Measurements from ENCODE around the gene TRNP1. TPM values are rescaled to one million over a fixed set of nuclear protein-coding genes. Genes with fewer than 3 reads are reported as not detected.

TRNP1 gene
- total RNA-seq, 1 experiment from 2014 or later, result 8.8 TPM

GRCh38 chr1:27009601-27010197 lies 16.2 kb downstream of the TRNP1 start:
- Histone ChIP-seq H3K27me3 (no peaks in the 10 kb centered on the region), H3K4me3 (no peak overlapping the region), H3K9me3 (no peaks in the 10 kb centered on the region), H3K36me3 (no peaks in the 10 kb centered on the region)
- DNase-seq, result peak; percentile 53

DNA sequence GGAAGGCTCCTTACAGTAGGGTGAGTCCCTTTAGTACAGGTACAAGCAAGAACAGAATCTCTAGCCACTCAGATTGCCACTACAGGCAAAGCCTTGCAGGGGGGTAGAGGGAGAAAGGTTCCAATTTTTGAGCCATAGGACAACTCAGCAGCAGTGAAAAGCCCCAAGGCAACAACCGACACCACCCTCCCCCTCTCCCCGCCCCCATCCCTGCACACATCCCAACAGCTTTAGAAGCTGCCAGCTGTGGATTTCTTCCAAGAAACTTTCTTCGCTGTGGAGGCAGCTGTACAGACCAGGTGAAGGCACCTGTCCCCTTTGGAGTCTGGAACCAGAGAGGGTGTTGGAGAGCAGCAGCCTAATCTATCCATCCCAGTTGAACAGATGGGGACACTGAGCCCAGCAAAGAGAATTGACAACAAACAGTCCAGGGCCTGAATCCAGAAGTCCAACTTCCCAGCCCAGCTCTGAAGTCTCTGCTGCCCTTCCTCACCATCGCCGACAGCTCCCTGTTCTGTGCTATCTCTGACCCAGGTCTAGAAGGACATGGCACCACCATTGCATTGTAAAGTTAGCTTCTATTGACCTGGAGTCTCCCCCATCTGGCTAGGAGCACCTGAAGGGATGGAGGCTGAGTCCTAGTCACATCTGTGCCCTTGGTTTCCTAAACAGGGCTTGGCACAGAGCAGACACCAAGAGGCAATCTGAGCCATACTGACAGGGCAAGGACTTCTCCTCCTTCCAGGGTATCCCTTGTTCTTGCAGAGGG lies 16.9 kb downstream of the TRNP1 start:
- H3K27me3 ChIP-seq, result no peaks in the 10 kb centered on the region
- no peaks in the 10 kb centered on the region for H3K36me3 ChIP-seq
- H3K4me3 ChIP-seq, result no peak overlapping the region
- H3K9me3 ChIP-seq, result no peaks in the 10 kb centered on the region
- no peak for DNase-seq

DNA sequence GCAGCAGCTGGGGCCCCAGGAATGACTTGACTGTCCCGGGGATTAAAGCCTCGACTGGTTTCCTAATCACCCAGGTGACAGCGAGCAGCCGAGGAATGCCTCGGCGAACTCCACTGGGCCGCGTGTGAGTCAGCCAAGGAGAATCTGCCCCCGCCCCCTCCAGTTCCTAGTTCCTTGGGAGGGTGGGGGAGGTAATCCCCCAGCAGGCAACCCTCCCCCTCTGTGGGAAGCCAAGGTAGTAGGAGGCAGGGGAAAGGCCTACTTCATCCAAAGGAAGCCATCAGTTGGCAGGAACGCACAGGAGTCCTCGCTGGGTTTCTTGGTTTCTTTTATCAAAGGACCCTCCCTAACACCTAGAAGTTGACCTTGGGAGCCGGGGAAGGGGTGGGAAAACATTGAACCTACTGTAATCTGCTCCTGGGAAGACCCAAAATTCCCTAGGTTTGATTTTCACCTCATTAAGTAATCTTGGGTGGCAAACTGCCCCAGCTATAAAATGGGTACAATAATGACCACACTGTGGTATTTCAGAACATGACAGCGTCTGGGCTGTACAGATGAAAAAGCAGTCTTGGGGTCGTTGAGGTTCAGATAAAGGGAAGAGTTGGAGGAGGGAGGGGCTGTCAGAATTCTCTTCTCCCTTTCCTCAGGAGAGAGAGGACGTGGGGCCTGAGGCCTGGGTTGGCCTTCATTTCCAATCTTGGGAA lies 17.7 kb downstream of the TRNP1 start:
- Histone ChIP-seq H3K4me3 (no peak overlapping the region), H3K9me3 (no peaks in the 10 kb centered on the region), H3K27me3 (no peaks in the 10 kb centered on the region), H3K36me3 (no peaks in the 10 kb centered on the region)
- DNase-seq, result peak; percentile 69

DNA sequence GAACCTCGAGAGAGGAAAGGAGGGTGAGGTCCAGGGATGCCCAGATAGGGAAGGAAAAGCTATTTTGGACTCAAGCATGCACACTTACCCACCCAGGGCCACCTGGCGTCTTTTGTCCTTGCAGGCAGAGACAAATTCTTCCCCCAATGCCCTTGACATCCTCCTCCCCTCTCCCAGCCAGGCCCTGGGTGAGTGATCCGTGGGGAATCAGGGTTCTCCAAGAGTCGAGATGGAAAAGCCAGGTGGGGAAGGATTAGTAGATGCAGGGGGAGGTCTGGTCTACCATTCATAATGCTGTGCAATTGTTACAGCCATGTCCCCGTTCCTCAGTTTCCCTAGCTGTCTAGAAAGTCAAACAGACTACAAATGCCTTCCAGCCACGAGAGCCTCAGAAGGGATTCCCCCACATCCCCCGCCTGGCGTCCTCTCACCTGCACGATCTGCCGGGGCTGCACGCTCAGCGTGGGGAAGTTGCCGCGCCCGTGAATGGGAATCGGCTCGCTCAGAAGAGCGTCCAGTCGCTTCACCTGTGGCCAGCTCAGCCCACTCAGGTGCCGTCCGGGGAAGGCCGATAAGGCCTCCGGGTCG lies 18.6 kb downstream of the TRNP1 start:
- Histone ChIP-seq H3K27me3 (no peaks in the 10 kb centered on the region), H3K9me3 (no peaks in the 10 kb centered on the region), H3K4me3 (peak overlapping the region; percentile 27; the same call in 1 of the 2 replicates), H3K36me3 (no peaks in the 10 kb centered on the region)
- no peak for DNase-seq

DNA sequence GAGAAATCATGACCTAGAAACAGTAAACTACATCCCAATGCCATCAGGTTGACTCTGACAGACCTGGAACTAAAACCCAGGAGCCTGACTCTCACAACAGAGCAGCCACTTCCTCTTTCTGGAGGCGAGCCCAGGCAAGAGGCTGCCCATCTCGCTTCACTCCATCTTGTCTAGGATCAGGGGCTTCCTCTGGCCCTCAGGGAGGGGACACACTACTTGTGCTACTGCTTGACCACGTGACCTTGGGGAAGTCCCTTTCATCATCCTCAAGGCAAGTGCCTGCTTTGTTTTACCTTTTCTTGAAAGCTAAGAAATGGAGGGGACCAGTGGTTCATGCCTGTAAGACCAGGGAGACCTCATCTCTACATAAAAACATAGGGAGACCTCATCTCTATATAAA lies 21.8 kb downstream of the TRNP1 start:
- Histone ChIP-seq H3K9me3 (no peaks in the 10 kb centered on the region), H3K4me3 (no peak overlapping the region), H3K36me3 (no peaks in the 10 kb centered on the region), H3K27me3 (no peaks in the 10 kb centered on the region)
- no peak for DNase-seq

DNA sequence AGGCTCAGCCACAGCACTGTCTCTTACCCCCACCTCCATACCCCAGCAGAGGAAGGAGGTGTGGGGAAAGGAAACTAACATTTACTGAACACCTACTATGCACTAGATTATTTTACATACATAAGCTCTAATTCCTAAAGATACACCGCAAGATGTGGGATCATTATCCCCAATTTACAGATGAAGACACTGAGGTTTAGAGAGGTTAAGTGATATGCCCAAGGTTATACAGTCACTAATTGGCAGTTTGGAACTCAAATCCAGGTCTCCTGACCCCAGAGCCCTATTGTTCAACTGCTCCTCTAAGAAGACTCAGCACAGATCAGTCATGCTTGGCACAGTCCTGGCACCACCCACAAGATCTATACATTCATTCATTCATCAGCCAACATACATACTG lies 22.9 kb downstream of the TRNP1 start:
- no peaks in the 10 kb centered on the region for H3K27me3 ChIP-seq
- H3K9me3 ChIP-seq, result no peaks in the 10 kb centered on the region
- no peak for DNase-seq
- H3K36me3 ChIP-seq, result no peaks in the 10 kb centered on the region
- H3K4me3 ChIP-seq, result no peak overlapping the region

- no peak overlapping the region for H3K4me3 ChIP-seq
- H3K9me3 ChIP-seq, result no peaks in the 10 kb centered on the region
- no peaks in the 10 kb centered on the region for H3K36me3 ChIP-seq
- H3K27me3 ChIP-seq, result no peaks in the 10 kb centered on the region
- DNase-seq, result no peak
Observed at GRCh38 chr1:27017207-27017606, 23.7 kb downstream of the TRNP1 start.

- Histone ChIP-seq H3K36me3 (no peaks in the 10 kb centered on the region), H3K27me3 (no peaks in the 10 kb centered on the region), H3K4me3 (no peak overlapping the region), H3K9me3 (no peaks in the 10 kb centered on the region)
- no peak for DNase-seq
Observed at GRCh38 chr1:27018316-27018715, 24.8 kb downstream of the TRNP1 start.

DNA sequence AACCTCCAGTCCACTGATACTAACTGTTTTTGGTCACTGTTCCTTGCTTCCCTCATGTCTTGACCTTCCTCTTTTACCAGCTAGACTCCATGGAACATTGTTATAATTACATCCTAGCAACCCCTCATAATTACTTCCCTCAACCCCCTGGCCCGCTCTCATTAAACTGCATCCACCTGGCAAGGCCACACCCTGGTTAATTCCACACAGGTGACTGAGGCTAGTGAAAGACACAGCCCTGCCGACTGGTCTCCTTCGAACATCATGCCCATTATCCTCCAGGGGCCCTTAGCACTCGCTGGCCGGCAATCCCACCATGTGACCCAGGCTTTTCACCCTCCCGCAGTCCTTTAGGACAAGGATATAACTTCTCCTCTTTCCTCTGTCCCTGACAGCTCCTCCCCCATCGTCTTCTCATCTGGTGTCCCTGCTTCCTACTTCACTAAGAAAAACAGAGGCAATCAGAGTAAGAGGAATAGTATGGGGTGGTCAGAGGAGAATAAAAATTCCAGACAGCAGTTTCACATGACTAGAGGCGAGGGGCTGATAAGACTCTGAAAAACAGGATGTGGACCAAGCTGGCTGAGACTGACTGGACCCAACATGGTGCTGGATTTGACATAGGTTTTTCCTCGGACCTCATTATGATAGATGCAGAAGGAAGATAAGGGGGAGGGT lies 28.0 kb downstream of the TRNP1 start:
- Histone ChIP-seq H3K4me3 (no peak overlapping the region), H3K36me3 (no peaks in the 10 kb centered on the region), H3K9me3 (no peaks in the 10 kb centered on the region), H3K27me3 (no peaks in the 10 kb centered on the region)
- DNase-seq, result no peak

DNA sequence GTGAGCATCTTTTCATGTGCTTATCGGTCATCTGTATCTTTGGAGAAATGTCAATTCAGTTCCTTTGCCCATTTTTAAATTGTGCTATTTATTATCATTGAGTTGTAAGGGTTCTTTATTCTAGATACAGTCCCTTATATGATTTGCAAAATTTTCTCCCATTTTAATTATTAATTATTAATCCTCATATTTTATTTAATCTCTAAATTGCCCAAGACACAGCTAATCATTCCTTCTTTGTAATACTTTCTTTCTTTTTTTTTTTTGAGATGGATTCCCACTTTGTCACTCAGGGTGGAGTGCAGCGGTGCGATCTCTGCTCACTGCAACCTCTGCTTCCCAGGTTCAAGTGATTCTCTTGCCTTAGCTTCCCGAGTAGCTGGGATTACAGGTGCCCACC lies 32.2 kb downstream of the TRNP1 start:
- Histone ChIP-seq H3K27me3 (no peaks in the 10 kb centered on the region), H3K36me3 (no peaks in the 10 kb centered on the region), H3K4me3 (no peak overlapping the region), H3K9me3 (no peaks in the 10 kb centered on the region)
- no peak for DNase-seq

DNA sequence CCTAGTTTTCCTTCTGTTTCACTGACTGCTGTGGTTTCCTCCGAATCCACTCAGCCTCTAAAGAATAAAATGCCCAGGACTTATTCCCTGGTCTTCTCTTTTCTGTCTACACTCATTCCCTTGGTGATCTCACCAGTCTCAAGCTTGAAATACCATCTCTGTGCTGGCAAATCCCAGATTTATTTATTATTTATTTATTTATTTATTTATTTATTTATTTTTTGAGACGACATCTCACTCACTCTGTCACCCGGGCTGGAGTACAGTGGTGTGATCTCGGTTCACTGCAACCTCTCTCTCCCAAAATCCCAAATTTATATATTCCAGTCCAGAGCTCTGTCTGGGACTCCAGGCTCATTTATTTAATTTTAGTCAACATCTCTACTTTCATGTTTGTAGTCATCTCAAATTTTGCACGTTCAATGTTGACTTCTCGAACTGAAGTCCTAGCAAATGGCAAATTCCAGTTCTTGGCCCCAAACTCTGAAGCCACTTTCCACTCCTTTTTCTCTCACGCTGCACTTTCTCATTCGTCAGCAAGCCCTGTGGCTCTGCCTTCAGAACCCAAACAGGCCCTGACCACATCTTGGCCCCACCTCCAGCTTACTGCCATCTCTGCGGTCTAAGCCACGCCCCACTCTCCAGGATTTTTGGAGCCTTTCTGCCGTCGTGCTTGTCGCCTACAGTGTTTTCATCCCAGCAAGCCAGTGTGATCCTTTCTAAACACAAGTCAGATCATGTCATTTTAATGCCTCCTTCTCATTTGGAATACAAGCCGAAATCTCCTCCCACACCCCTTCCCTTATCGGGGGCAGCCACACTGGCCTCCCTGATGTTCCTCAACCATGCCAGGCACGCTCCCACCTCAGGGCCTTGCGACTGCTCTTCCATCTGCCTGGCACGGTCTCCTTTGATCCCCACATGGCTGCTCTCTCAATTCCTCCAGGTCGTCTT lies 33.4 kb downstream of the TRNP1 start:
- no peaks in the 10 kb centered on the region for H3K9me3 ChIP-seq
- no peak overlapping the region for H3K4me3 ChIP-seq
- H3K36me3 ChIP-seq, result no peaks in the 10 kb centered on the region
- H3K27me3 ChIP-seq, result no peaks in the 10 kb centered on the region
- DNase-seq, result peak; percentile 69

DNA sequence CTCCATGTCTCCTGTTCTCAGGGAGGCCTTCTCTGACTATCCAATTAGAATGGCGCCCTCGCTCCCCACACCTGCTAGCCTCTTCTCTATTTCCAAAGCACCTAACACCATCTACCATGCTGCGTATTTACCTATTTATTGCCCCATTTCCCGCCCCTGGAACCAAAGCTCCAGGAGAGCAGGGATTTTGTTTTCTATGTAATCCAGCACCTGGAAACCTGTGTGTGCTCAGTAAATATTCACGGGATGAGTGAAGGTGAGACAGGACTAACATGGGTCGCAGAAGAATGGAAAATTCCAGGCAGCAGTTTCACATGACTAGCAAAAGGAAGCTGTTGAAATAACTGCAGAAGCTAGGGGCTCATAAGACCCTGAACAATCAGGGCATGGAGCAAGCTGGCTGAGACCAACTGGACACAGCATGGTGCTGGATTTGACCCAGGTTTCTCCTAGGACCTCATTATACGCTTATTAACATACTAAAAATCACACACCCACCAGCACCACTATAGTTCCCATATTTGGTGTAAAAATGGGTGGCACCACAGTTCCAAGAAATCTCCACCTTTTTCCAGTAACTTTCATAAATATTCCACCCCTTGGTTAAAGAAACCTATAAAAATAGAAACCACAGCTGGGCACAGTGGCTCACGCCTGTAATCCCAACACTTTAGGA lies 34.2 kb downstream of the TRNP1 start:
- Histone ChIP-seq H3K27me3 (no peaks in the 10 kb centered on the region), H3K36me3 (no peaks in the 10 kb centered on the region), H3K4me3 (no peak overlapping the region), H3K9me3 (no peaks in the 10 kb centered on the region)
- DNase-seq, result no peak

DNA sequence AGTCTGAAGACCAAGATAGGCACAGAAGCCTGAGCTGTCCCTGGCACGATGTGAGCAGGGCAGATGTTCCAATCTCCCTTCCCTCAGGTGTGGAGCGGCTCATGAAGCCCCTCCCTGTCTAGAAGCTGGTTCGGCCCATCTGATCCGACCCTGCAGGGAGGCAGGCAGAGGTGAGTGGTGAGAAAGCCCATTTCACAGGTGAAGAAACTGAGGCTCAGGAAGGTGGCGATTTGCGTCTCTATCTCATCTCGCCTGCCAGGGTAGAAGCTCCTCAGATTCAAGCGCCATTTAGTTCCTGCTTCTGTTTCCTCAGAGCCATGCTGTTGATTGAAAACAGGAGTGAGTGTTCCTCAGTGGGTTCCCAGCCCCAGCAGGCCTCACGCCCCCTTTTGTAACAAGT lies 36.0 kb downstream of the TRNP1 start:
- Histone ChIP-seq H3K4me3 (no peak overlapping the region), H3K27me3 (no peaks in the 10 kb centered on the region), H3K36me3 (no peaks in the 10 kb centered on the region), H3K9me3 (no peaks in the 10 kb centered on the region)
- no peak for DNase-seq

GRCh38 chr1:27031235-27032118 lies 38.0 kb downstream of the TRNP1 start:
- no peak overlapping the region for H3K4me3 ChIP-seq
- H3K9me3 ChIP-seq, result no peaks in the 10 kb centered on the region
- no peaks in the 10 kb centered on the region for H3K36me3 ChIP-seq

GRCh38 chr1:27032119-27032461 lies 38.6 kb downstream of the TRNP1 start:
- H3K4me3 ChIP-seq, result no peak overlapping the region
- no peaks in the 10 kb centered on the region for H3K27me3 ChIP-seq

More at GRCh38 chr1:27031235-27032118, 38.0 kb downstream of the TRNP1 start:
- DNase-seq, result no peak
- H3K27me3 ChIP-seq, result no peaks in the 10 kb centered on the region

More at GRCh38 chr1:27032119-27032461, 38.6 kb downstream of the TRNP1 start:
- DNase-seq, result no peak
- no peaks in the 10 kb centered on the region for H3K9me3 ChIP-seq
- H3K36me3 ChIP-seq, result no peaks in the 10 kb centered on the region

All from MG63 (cell line).